Regular cardiac myocyte (primary cell): ENCODE data around the gene IFT57. TPM values are rescaled to one million over a fixed set of nuclear protein-coding genes. Genes with fewer than 3 reads are reported as not detected.

Source experiments
- total RNA-seq: library from RNA; depleted of rRNA; stranded (reverse); fragments of >200 nt; gene quantifications from 2 replicates; pipeline ENCODE4 v1.2.3, GENCODE V29; 2014

IFT57 gene
- 44.3 and 64.0 TPM in 2 replicates for total RNA-seq

GRCh38 chr3:108221911-108222852 lies at the start of gene IFT57:
IFT57 (minus strand) TSS chr3:108222424; CDS start chr3:108222322, 102 bp downstream.

Other genes starting within 250 kb of the IFT57 start
- gene CD47, start 131.4 kb downstream of the IFT57 start, total RNA-seq = 80.3 and 97.8 TPM in 2 replicates
- under 0.01 TPM in 1 of 2 replicates, not detected in the other for gene HHLA2, start 74.1 kb upstream of the IFT57 start, total RNA-seq